PFSK-1 (cell line): ENCODE data around the gene CIITA.

Source experiments
- POLR2AphosphoS5 ChIP-seq: IDR thresholded peaks from 2 replicates; pipeline ENCODE4 v1.6.1; 2012; ENCODE audit warnings: low read depth, mild to moderate bottlenecking, control low read depth, low read length, moderate library complexity
- SIN3A ChIP-seq: IDR thresholded peaks from 2 replicates; pipeline ENCODE4 v1.6.1; 2012; ENCODE audit warnings: mild to moderate bottlenecking, low read length, moderate library complexity, borderline replicate concordance; ENCODE audit not compliant: insufficient read depth

GRCh38 chr16:10933865-10934264 lies 56.9 kb downstream of the CIITA start:
- TF ChIP-seq SIN3A: no peak
- TF ChIP-seq POLR2AphosphoS5: no peak
